HepG2 (cell line): ENCODE data around the gene DNM3. TPM values are rescaled to one million over a fixed set of nuclear protein-coding genes. Genes with fewer than 3 reads are reported as not detected.

Source experiments
- ATAC-seq: fragments of 200-7000 bp; cut with Tn5 transposase; 3 replicates; pipeline ENCODE4 v1.9.1; 2020; ENCODE audit warnings: mild to moderate bottlenecking, moderate library complexity
- BruUV-seq: library from RNA; stranded (reverse); fragments of 400-500 nt; replicated peaks from 2 replicates; lab custom pipeline; 2021; lab: Mats Ljungman, UMichigan
- CTCF ChIA-PET: fragments of 300-600 bp; formaldehyde crosslinking; extraction: SDS; loops from one replicate; lab custom pipeline; 2021; ENCODE audit warnings: low total read pairs, inconsistent platforms, low intra/inter-chr PET ratio; lab: Yijun Ruan, JAX
- POLR2A ChIA-PET: fragments of 350-600 bp; sonication (Branson Sonifier 250); formaldehyde crosslinking; loops from one replicate; lab custom pipeline; 2020; ENCODE audit warnings: antibody characterized with exemption, inconsistent platforms; lab: Yijun Ruan, JAX
- DNase-seq: peaks from one replicate; pipeline ENCODE4 v3.0.0-alpha.2; 2015; ENCODE audit warnings: low spot score
- FAIRE-seq: peaks from 3 replicates; lab custom pipeline; 2011; peaks lifted over from hg19 to GRCh38; lab: Jason Lieb, UNC
- H2AFZ ChIP-seq: one replicate; pipeline ENCODE4 v1.6.1; 2011; ENCODE audit warnings: low read length, inconsistent platforms
- H3K27ac ChIP-seq: fragments of 300-600 bp; 3 replicates; pipeline ENCODE4 v1.8.0; 2011; ENCODE audit warnings: mixed run types, mild to moderate bottlenecking, mixed read lengths, low read length, inconsistent platforms; ENCODE audit not compliant: insufficient read depth; ENCODE audit errors: extremely low read length
- H3K27me3 ChIP-seq, 2 experiments: fragments of 200-600 bp in 1 of 2; 2 replicates in 1 of 2; 3 replicates in 1 of 2; pipeline versions ENCODE4 v1.6.0 to v1.8.0; 2011; ENCODE audit warnings: low read length in 2 of 2, mild to moderate bottlenecking in 2 of 2, moderate library complexity in 2 of 2, inconsistent platforms in 1 of 2; ENCODE audit not compliant: insufficient read depth in 2 of 2, control insufficient read depth in 1 of 2
- H3K36me3 ChIP-seq, 2 experiments: fragments of 200-600 bp in 1 of 2; replicated peaks in 1 of 2; 2 replicates in 1 of 2; 3 replicates in 1 of 2; pipeline versions ENCODE4 v1.5.1 to v1.8.0; 2011; ENCODE audit warnings: low read length in 2 of 2, inconsistent platforms in 1 of 2; ENCODE audit not compliant: insufficient read depth in 2 of 2, control insufficient read depth in 1 of 2
- H3K4me1 ChIP-seq: 2 replicates; pipeline ENCODE4 v1.5.1; 2012; ENCODE audit warnings: low read length, inconsistent platforms; ENCODE audit not compliant: insufficient read depth
- H3K4me2 ChIP-seq: 2 replicates; pipeline ENCODE4 v1.6.0; 2011; ENCODE audit warnings: low read depth, low read length, inconsistent platforms
- H3K4me3 ChIP-seq, 3 experiments: fragments of 200-600 bp in 1 of 3; sonication (generic), shearing (Covaris generic) in 1 of 3; replicated peaks in 1 of 3; 2 replicates each; pipeline ENCODE4 v1.5.1; 2011 to 2016; ENCODE audit warnings: low read length in 3 of 3, inconsistent platforms in 2 of 3, low read depth in 2 of 3, mild to moderate bottlenecking in 2 of 3, control low read depth in 1 of 3, mixed read lengths in 1 of 3; ENCODE audit not compliant: insufficient read depth in 1 of 3
- H3K79me2 ChIP-seq: one replicate; pipeline ENCODE4 v1.6.1; 2011; ENCODE audit warnings: low read length, inconsistent platforms; ENCODE audit not compliant: insufficient read depth
- H3K9ac ChIP-seq: 2 replicates; pipeline ENCODE4 v1.6.0; 2011; ENCODE audit warnings: mild to moderate bottlenecking, low read depth, low read length, inconsistent platforms; ENCODE audit not compliant: insufficient read depth
- H3K9me3 ChIP-seq: 2 replicates; pipeline ENCODE4 v1.5.1; 2012; ENCODE audit warnings: mild to moderate bottlenecking, low read length
- H4K20me1 ChIP-seq: 2 replicates; pipeline ENCODE4 v1.6.0; 2011; ENCODE audit warnings: inconsistent platforms, mild to moderate bottlenecking, low read length, moderate library complexity; ENCODE audit not compliant: insufficient read depth
- ADNP ChIP-seq: sonication (generic); formaldehyde crosslinking; IDR thresholded peaks from 2 replicates; pipeline ENCODE4 v1.4.0; 2020; ENCODE audit warnings: missing genetic modification reagents
- DPF2 ChIP-seq: sonication (generic); formaldehyde crosslinking; IDR thresholded peaks from 2 replicates; pipeline ENCODE4 v1.4.0; 2020; ENCODE audit warnings: mild to moderate bottlenecking, low read depth, missing genetic modification reagents, borderline replicate concordance
- GZF1 ChIP-seq: sonication (generic); formaldehyde crosslinking; IDR thresholded peaks from 2 replicates; pipeline ENCODE4 v1.5.1; 2020; ENCODE audit warnings: mild to moderate bottlenecking, missing genetic modification reagents
- IRF1 ChIP-seq: sonication (generic); formaldehyde crosslinking; IDR thresholded peaks from 2 replicates; pipeline ENCODE4 v1.4.0; 2020; ENCODE audit warnings: low read depth, mild to moderate bottlenecking, missing genetic modification reagents
- KLF12 ChIP-seq: sonication (generic); formaldehyde crosslinking; IDR thresholded peaks from 2 replicates; pipeline ENCODE4 v1.4.0; 2020; ENCODE audit warnings: missing genetic modification reagents, borderline replicate concordance
- POLR2G ChIP-seq: fragments of 200-400 bp; formaldehyde crosslinking; IDR thresholded peaks from 2 replicates; pipeline ENCODE4 v1.6.1; 2018; ENCODE audit warnings: mild to moderate bottlenecking, low read depth, low read length, moderate library complexity
- SIN3A ChIP-seq: IDR thresholded peaks from 2 replicates; pipeline ENCODE4 v1.6.1; 2011; ENCODE audit warnings: low read depth, mild to moderate bottlenecking, control low read depth, low read length, borderline replicate concordance
- ZNF121 ChIP-seq: sonication (generic); formaldehyde crosslinking; IDR thresholded peaks from 2 replicates; pipeline ENCODE4 v1.5.0; 2020; ENCODE audit warnings: mild to moderate bottlenecking, missing genetic modification reagents
- ZNF331 ChIP-seq: sonication (generic); formaldehyde crosslinking; IDR thresholded peaks from 2 replicates; pipeline ENCODE4 v1.4.0; 2020; ENCODE audit warnings: missing genetic modification reagents
- WGBS: methylation state at CpG from one replicate; pipeline ENCODE4 v1.1.6; 2017; ENCODE audit warnings: low lambda C conversion rate; 5-methylcytosine and 5-hydroxymethylcytosine counted together
- in situ Hi-C: cut with HindIII; loops from 2 replicates; pipeline ENCODE4 v1.10.0; 2017; ENCODE audit warnings: low pct_unique_long_range_greater_than_20kb; ENCODE audit not compliant: extremely low pct_ligation_motif_present
- intact Hi-C: fragments of 100-400 bp; cut with micrococcal nuclease; formaldehyde crosslinking; loops from one replicate; pipeline ENCODE4 v1.10.0; 2022; ENCODE audit not compliant: unreplicated experiment
- polyA plus RNA-seq, 8 experiments: library from polyadenylated mRNA; depleted of rRNA in 3 of 8; stranded (reverse) in 7 of 8; unstranded in 1 of 8; fragments of >200 nt; fragmentation: Illumina TruSeq in 4 of 8; extraction: Trizol in 4 of 8; gene quantifications; 2 replicates each; pipeline versions ENCODE4 v1.2.1 to v1.2.3, GENCODE V29; 2011 to 2016; ENCODE audit warnings: low read depth in 4 of 8, missing spikeins in 1 of 8, mixed read lengths in 1 of 8; ENCODE audit not compliant: insufficient read depth in 1 of 8
- total RNA-seq, 5 experiments: library from RNA; depleted of rRNA; stranded (reverse); fragments of >200 nt; fragmentation: Illumina TruSeq; extraction: Trizol; gene quantifications; 2 replicates each; pipeline ENCODE4 v1.2.3, GENCODE V29; 2016; ENCODE audit warnings: low read depth in 1 of 5

Gene DNM3
- total and polyA plus RNA-seq, 2 of the 13 experiments (the other 11 are each of a cell fraction or from before 2014, with no cell fraction given), result 0.05 TPM; not detected in 1

DNA sequence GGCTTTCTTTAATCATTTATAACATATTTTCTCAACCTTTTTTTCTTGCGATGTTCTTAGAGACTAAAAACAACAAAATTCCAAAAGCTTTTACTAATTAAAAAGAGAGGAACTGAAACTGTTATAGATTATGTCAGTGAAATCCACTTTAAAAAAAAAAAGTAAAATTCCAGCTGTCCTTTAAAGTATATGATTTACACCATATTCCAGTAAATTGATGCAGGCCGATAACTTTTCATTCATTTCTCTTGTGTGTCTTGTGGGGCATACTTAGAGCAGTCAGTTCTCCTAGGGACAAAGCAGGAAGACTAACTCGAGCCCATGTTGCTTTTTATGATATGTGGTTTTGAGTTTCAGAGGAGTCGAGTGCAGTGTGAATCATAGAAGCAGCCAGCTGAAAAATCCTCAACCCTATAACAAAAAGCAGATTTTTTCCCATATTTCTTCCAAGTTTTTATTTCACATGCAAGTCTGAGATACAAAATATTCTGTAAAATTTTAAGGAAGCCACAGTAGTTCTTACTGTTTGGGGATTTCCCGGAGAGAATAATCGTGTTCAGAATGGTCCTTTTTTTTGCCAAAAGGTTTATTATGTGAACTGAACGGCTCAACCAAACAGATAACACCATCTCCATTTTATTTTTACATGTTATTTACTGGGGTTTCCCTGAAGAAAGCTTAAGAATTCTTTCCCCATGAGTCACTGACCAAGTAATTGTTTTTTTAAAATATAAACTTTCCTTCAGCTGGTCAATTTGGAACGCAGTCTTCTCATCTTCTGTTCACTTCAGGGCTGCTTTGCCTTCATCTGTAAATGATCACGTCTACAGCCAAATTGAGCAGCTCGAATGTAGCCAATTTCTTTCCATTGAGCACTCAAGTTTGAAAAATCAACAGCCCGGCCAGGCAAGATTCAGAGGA, 502.2 kb downstream of the DNM3 start:
- Histone ChIP-seq H3K4me1 (no peaks in the 10 kb centered on the region), H4K20me1 (no peaks in the 10 kb centered on the region), H3K36me3 (no peaks in the 10 kb centered on the region), H3K9ac (no peak overlapping the region), H3K4me3 (no peak overlapping the region), H3K27ac (no peak overlapping the region), H3K4me2 (no peak overlapping the region), H3K9me3 (peaks cover 7% of the 10 kb centered on the region; the same call in 1 of the 2 replicates), H2AFZ (no peak overlapping the region), H3K27me3 (0 out of 5 replicates have a peak, but pooled peaks cover 0 to 4% of the 10 kb centered on the region in 2 experiments), H3K79me2 (no peaks in the 10 kb centered on the region)
- POLR2A ChIA-PET, result no interaction called here
- WGBS, result 32% methylated on average over 11 of the region's 11 CpGs
- FAIRE-seq (no peak), ATAC-seq (no peak), DNase-seq (no peak)
- intact Hi-C loops, result no loop called here
- TF ChIP-seq SIN3A (no peak), ADNP (no peak), DPF2 (CRISPR knock-in tag) (no peak), ZNF331 (CRISPR knock-in tag) (no peak), ZNF121 (CRISPR knock-in tag) (no peak), KLF12 (CRISPR knock-in tag) (no peak), GZF1 (CRISPR knock-in tag) (no peak), IRF1 (CRISPR knock-in tag) (no peak), POLR2G (no peak)
- no TSS peak for BruUV-seq
- CTCF ChIA-PET, result no interaction called here
- in situ Hi-C loops, result no loop called here
